ENCODE results near the gene PLEKHG7.

- no peak for TF ChIP-seq CTCF (IDR thresholded peaks at IDR 0.05; ENCODE audit: borderline replicate concordance, extremely low read depth, low read length, poor library complexity, severe bottlenecking)
- TF ChIP-seq EZH2 (IDR thresholded peaks at IDR 0.05; ENCODE audit: borderline replicate concordance, low read depth, low read length, severe bottlenecking), result no peak
Observed at GRCh38 chr12:92762773-92763172, 60.0 kb downstream of the PLEKHG7 start.
